Kasumi-1 (cell line): ENCODE measurements around the gene EDN3.

Experiments
- DNase-seq, 2 experiments: peaks; one replicate each; lab custom pipeline; 2025; lab: John Stamatoyannopoulos, UW

Gene EDN3

DNA sequence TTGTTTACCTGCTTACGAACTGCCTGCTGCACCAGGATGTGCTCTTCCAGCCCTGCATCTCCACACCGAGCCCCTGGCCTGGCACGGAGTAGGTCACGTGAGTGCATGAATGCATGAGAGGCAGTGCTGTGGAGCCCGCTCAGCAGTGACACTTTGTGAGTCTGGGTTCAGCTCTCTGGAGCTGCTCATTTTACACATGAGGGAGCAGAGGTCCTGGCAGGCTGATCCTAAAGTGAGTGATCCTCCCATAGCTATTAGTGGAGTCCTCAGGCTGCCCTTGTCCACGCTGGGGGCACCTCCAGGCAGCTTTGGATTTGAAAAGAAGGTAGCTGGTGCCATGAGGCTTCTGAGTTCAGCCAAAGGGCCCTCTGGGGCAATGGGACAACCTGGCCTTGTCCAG lies 64.2 kb downstream of the EDN3 start:
- DNase-seq: no peak

DNA sequence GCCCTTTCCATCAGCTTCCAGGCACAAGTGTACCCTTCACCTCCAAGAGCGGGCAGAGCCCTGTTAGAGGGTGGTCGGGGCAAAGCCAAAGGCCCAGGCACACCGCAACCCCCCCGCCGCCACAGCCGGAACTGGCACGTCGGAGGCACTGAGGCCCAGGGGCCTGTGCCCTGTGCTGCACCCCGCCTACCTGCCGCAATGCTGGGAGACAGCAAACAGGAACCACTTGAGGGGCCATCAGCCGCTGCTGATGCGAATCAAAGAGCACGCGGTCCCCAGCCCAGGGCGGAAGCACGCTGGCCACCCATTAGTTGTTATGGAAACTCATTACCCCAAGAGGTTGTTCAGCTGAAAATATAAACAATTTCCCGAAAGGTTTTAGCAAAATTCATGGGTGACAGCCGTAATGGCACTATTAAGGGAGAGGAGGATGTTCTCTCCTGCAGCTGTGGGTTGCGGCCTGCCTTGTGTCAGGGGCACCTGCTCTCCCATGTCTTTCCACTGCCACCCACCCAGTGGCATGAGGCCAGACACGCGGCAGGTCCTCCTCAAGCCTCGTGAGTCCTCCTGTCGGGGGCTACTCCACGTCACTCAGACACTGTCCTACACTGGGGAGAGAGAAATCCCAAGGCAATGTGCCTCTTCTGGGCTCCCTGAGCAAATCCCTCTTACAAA lies 65.3 kb downstream of the EDN3 start:
- DNase-seq: no peak

DNA sequence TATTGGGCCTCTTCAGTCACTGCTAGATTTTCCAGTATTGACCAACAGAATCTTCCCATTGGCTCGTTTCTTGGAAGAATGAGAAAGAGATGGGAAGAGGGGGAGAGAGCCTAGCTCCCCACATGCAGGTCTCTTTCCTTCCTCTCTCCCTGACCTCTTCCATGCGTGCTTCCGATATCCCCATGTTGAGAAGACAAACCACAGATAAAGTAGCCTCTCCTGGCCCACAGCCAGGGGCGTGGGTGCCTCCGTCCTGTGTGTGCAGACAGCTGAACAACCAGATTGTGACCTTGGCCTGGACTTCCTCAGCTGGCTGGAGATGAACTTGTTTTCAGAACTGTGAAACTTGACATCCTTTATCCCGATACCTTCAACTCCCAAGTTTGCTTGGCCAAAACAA lies 71.0 kb downstream of the EDN3 start:
- DNase-seq: no peak

DNA sequence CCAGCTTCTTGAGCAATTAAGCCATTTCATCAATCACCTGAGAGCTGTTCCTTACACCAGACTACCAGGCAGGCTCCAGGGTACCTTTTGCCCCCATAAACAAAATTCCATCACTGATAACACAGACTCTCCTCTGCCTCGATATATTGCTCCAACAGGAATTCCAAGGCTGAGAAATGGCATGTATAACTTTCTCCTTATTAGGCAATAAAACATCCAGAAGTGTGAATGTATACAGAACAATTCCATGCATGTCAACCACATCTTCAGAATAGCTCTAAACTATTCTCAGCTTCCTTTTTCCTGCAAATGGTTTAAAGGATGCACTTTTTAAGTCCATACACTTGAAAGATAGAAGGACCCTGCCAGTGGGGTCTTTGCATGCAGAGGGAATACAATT lies 73.8 kb downstream of the EDN3 start:
- no peak for DNase-seq

DNA sequence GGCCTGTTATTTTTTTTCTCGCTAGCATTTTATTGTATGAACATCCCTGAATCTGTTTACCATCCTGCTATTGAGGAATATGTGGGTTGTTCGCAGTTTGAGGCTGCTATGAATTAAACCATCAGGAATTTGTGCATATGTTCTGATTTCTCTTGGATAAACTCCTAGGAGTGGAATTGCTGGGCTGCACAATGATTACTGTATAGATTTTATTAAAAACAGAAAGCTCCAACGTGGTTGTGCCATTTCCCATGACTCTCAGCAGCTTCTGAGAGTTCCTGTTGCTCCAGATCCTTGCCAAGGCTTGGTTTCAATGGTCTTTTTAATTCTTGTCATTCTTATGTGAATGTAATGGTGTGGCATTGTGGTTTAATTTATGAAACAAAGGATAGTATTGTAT lies 75.1 kb downstream of the EDN3 start:
- no peak for DNase-seq
